ENCODE results near the gene DNM1L. TPM values are rescaled to one million over a fixed set of nuclear protein-coding genes. Genes with fewer than 3 reads are reported as not detected.

The DNM1L gene
- total RNA-seq, 3 donors from 2014 or later (not counting 1 experiment from before 2014, with no cell fraction given): 69.2 to 84.9 (median 81.0) TPM

DNA sequence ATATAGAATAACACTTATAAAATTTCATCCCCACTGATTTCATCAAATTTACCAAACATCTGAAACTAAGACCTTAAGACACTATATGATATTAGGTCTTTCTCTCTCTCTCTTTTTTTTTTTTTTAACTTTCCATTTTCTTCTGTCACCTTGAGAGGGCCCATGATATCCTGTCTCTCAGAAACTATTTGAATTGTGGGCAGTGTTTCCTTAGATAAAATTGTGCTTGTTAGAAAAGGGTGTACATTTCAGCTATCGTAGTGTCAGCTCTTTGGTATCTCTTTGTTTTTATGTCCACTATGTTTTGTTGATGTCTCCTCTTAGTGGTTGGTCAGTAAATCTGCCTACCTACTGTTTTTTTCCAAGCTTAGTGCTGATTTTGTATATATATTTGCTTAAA is 23.8 kb downstream of the DNM1L start:
- Histone ChIP-seq H3K27me3 (ENCODE audit: control insufficient read depth, insufficient read depth, low read length) (no peaks in the 10 kb centered on the region), H3K9me3 (ENCODE audit: control insufficient read depth, insufficient read depth, low read length) (no peaks in the 10 kb centered on the region), H3K36me3 (ENCODE audit: control insufficient read depth, insufficient read depth, low read length) (peaks cover 6% of the 10 kb centered on the region), H3K4me1 (ENCODE audit: control insufficient read depth, insufficient read depth, low read length) (no peaks in the 10 kb centered on the region), H3K27ac (ENCODE audit: low read length) (no peak overlapping the region), H3K4me3 (ENCODE audit: low read length) (no peak overlapping the region)
- TF ChIP-seq, protein P1, sequence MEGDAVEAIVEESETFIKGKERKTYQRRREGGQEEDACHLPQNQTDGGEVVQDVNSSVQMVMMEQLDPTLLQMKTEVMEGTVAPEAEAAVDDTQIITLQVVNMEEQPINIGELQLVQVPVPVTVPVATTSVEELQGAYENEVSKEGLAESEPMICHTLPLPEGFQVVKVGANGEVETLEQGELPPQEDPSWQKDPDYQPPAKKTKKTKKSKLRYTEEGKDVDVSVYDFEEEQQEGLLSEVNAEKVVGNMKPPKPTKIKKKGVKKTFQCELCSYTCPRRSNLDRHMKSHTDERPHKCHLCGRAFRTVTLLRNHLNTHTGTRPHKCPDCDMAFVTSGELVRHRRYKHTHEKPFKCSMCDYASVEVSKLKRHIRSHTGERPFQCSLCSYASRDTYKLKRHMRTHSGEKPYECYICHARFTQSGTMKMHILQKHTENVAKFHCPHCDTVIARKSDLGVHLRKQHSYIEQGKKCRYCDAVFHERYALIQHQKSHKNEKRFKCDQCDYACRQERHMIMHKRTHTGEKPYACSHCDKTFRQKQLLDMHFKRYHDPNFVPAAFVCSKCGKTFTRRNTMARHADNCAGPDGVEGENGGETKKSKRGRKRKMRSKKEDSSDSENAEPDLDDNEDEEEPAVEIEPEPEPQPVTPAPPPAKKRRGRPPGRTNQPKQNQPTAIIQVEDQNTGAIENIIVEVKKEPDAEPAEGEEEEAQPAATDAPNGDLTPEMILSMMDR (IDR thresholded peaks at IDR 0.05): no peak
- no CpG with 5 or more reads among the region's 1 CpG for WGBS (ENCODE audit: insufficient coverage)
- H3K27ac Mint-ChIP-seq: no peak overlapping the region
- no peaks in the 10 kb centered on the region for H3K9me3 Mint-ChIP-seq
- intact Hi-C loops (cut with micrococcal nuclease): no loop called here
- H3K36me3 Mint-ChIP-seq: no peaks in the 10 kb centered on the region
- ATAC-seq: no peak
- DNase-seq: no peak
- H3K4me3 Mint-ChIP-seq: no peak overlapping the region
- no peaks in the 10 kb centered on the region for H3K27me3 Mint-ChIP-seq (ENCODE audit: low read depth in 2 of 2)
- H3K4me1 Mint-ChIP-seq: peaks cover 11 to 17% of the 10 kb centered on the region in 2 donors

DNA sequence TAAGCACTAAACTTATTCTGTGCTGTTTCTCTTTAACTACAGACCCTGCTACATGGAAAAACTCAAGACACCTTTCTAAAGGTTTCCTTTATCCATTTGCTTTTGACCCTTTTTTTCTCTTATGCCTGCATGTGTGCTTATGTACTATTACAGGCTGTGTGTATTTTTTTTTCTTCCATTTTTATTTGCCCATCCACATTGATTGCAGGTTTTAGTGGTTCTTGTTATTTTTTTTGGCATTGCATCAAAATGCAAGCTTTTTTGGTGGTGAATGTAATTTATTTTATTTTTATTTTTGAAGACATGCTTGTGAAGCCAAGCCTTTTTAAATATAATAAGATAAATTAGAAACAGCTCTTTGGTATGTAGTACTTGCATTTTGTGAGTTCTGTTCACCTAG is 26.7 kb downstream of the DNM1L start:
- Histone ChIP-seq H3K27me3 (ENCODE audit: control insufficient read depth, insufficient read depth, low read length) (no peaks in the 10 kb centered on the region), H3K4me3 (ENCODE audit: low read length) (no peak overlapping the region), H3K36me3 (ENCODE audit: control insufficient read depth, insufficient read depth, low read length) (peaks cover 11% of the 10 kb centered on the region), H3K4me1 (ENCODE audit: control insufficient read depth, insufficient read depth, low read length) (no peaks in the 10 kb centered on the region), H3K9me3 (ENCODE audit: control insufficient read depth, insufficient read depth, low read length) (no peaks in the 10 kb centered on the region), H3K27ac (ENCODE audit: low read length) (no peak overlapping the region)
- Mint-ChIP-seq H3K4me1 (peaks cover 4 to 6% of the 10 kb centered on the region in 2 donors), H3K27ac (no peak overlapping the region), H3K36me3 (no peaks in the 10 kb centered on the region), H3K4me3 (no peak overlapping the region), H3K27me3 (ENCODE audit: low read depth in 2 of 2) (no peaks in the 10 kb centered on the region), H3K9me3 (no peaks in the 10 kb centered on the region)
- intact Hi-C loops (cut with micrococcal nuclease): no loop called here
- ATAC-seq: no peak
- no peak for DNase-seq
- TF ChIP-seq, protein P1 (IDR thresholded peaks at IDR 0.05): no peak

DNA sequence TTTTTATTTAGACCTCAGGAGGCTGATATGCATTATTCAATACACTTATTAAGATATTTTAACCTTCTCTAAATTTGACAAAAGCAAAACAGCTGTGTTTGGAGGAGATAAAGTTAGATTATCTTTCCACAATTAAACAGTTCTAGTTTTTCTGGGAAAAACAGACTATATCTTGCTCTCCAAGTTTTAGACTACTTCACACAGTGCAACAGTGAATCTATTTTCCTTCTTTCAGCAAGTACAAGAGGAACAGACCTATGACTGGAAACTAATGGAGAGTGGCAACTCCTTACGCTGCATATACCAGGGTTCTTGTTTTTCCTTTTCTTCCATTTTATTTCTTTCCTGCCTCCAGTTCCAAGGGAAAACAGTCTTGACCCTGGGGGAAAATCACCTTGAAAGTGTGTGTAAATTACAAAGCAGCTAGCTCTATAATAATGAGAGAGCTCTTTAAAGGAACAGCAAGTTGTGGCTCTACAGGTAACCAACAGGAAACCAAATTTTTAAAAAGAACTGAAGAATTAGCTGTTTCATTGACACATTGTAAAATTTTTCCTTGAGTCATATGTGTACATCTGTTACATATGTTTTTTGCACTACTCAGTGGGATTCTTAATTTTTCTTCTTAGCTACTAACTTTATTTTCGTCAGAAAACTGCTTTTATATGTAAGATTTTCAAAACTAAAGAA is 27.4 kb downstream of the DNM1L start:
- TF ChIP-seq, protein P1 (IDR thresholded peaks at IDR 0.05): no peak
- H3K4me1 Mint-ChIP-seq: peaks cover 4 to 6% of the 10 kb centered on the region in 2 donors
- no peaks in the 10 kb centered on the region for H3K9me3 Mint-ChIP-seq
- H3K27me3 ChIP-seq (ENCODE audit: control insufficient read depth, insufficient read depth, low read length): no peaks in the 10 kb centered on the region
- no peak for ATAC-seq
- H3K9me3 ChIP-seq (ENCODE audit: control insufficient read depth, insufficient read depth, low read length): no peaks in the 10 kb centered on the region
- no peaks in the 10 kb centered on the region for H3K27me3 Mint-ChIP-seq (ENCODE audit: low read depth in 2 of 2)
- no peak overlapping the region for H3K27ac Mint-ChIP-seq
- no peak overlapping the region for H3K4me3 ChIP-seq (ENCODE audit: low read length)
- WGBS (ENCODE audit: insufficient coverage): no CpG with 5 or more reads among the region's 2 CpGs
- H3K36me3 ChIP-seq (ENCODE audit: control insufficient read depth, insufficient read depth, low read length): peaks cover 15% of the 10 kb centered on the region
- no peak for DNase-seq
- intact Hi-C loops (cut with micrococcal nuclease): no loop called here
- no peak overlapping the region for H3K27ac ChIP-seq (ENCODE audit: low read length)
- no peak overlapping the region for H3K4me3 Mint-ChIP-seq
- H3K4me1 ChIP-seq (ENCODE audit: control insufficient read depth, insufficient read depth, low read length): no peaks in the 10 kb centered on the region
- no peaks in the 10 kb centered on the region for H3K36me3 Mint-ChIP-seq

DNA sequence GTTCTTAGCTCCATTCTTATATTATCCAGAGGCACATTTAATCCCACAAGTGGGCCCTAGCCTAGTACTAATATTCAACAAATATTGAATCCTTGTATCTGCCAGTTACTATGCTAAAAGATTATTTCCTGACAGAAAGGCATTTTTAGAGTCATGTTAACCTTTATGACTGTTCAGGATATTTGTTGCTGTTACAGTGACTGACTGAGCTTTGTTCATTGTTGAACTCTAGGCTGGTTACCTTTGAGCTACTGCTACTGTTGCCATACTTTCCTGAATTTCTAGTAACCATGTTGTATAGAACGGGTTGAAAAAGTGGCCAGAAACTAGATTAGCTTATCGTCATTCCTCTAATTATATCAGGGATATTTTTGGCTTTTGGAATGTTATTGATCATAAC is 29.8 kb downstream of the DNM1L start:
- Mint-ChIP-seq H3K4me1 (peaks cover 4 to 6% of the 10 kb centered on the region in 2 donors), H3K27me3 (ENCODE audit: low read depth in 2 of 2) (no peaks in the 10 kb centered on the region), H3K36me3 (no peaks in the 10 kb centered on the region), H3K9me3 (no peaks in the 10 kb centered on the region), H3K4me3 (no peak overlapping the region), H3K27ac (no peak overlapping the region)
- WGBS (ENCODE audit: insufficient coverage): 100% methylated on average over 1 of the region's 2 CpGs
- Histone ChIP-seq H3K9me3 (ENCODE audit: control insufficient read depth, insufficient read depth, low read length) (no peaks in the 10 kb centered on the region), H3K27ac (ENCODE audit: low read length) (no peak overlapping the region), H3K36me3 (ENCODE audit: control insufficient read depth, insufficient read depth, low read length) (peaks cover 28% of the 10 kb centered on the region), H3K4me1 (ENCODE audit: control insufficient read depth, insufficient read depth, low read length) (no peaks in the 10 kb centered on the region), H3K4me3 (ENCODE audit: low read length) (no peak overlapping the region), H3K27me3 (ENCODE audit: control insufficient read depth, insufficient read depth, low read length) (no peaks in the 10 kb centered on the region)
- TF ChIP-seq, protein P1 (IDR thresholded peaks at IDR 0.05): no peak
- intact Hi-C loops (cut with micrococcal nuclease): no loop called here
- ATAC-seq (no peak), DNase-seq (no peak)

Measured in natural killer cell (primary cell).